GM10248 (cell line): ENCODE measurements around the gene SUOX.
"Not testable (repeated sequence)": the region's sequence is repeated elsewhere in the genome, so short reads cannot be mapped to it uniquely, and the experiment has no call there.

Experiments used
- CTCF ChIA-PET: fragments of 300-600 bp; sonication (Branson Sonifier 250); formaldehyde crosslinking; extraction: SDS; loops from one replicate; lab custom pipeline; 2021; ENCODE audit warnings: antibody characterized with exemption; lab: Yijun Ruan, JAX
- POLR2A ChIA-PET: fragments of 350-650 bp; sonication (Branson Sonifier 250); formaldehyde crosslinking; extraction: SDS; loops from one replicate; lab custom pipeline; 2020; ENCODE audit warnings: antibody characterized with exemption; lab: Yijun Ruan, JAX
- DNase-seq: peaks from one replicate; pipeline ENCODE4 v3.0.0; 2012; ENCODE audit errors: extremely low spot score
- TF ChIP-seq, protein P1 (sequence below): IDR thresholded peaks from 2 replicates; pipeline ENCODE4 v1.5.1; 2012; ENCODE audit warnings: mild to moderate bottlenecking, low read depth; ENCODE audit errors: extremely low read depth, missing control alignments, control extremely low read depth

Gene SUOX

DNA sequence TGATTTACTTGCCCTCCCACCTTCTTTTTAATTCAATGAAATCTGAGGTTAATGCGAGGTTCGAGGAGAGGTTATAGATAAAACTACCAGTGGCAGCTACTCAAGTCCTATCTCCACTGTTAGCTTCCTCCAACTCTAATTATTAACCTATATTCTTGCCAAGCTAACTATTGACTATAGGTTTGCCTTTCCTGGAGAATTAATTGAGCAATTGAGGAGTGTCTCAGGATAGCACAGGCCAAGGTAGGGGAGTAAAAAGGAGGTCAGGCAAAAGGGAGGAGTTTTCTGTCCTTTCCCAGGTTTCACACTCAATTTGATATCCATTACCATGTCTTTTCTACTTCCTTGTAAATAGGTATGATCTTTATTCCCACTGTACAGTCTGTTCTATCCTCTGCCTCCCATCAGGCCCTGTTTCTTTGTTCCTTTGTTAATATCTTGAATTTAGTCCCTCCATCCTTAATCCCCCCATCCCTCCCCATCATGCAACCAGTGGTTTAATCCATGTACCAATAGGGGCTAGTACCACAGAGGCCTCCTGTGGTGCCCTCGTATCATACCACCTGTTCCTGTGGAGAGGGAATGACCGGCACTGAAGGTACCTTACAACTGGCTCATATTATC lies 3.7 kb upstream of the SUOX start:
- DNase-seq, result no peak
- CTCF ChIA-PET, result interaction anchor here (1.4 to 4.3 kb wide), 3 partner anchors 10 to 36 kb away, joined by 7 to 140 read pairs (median 9); partner anchors contain the start of gene RAB5B
- POLR2A ChIA-PET, result interaction anchor here (0.8 kb wide), 1 partner anchor 92 kb away, joined by 6 read pairs; no protein-coding TSS in a partner anchor
- TF ChIP-seq, protein P1, sequence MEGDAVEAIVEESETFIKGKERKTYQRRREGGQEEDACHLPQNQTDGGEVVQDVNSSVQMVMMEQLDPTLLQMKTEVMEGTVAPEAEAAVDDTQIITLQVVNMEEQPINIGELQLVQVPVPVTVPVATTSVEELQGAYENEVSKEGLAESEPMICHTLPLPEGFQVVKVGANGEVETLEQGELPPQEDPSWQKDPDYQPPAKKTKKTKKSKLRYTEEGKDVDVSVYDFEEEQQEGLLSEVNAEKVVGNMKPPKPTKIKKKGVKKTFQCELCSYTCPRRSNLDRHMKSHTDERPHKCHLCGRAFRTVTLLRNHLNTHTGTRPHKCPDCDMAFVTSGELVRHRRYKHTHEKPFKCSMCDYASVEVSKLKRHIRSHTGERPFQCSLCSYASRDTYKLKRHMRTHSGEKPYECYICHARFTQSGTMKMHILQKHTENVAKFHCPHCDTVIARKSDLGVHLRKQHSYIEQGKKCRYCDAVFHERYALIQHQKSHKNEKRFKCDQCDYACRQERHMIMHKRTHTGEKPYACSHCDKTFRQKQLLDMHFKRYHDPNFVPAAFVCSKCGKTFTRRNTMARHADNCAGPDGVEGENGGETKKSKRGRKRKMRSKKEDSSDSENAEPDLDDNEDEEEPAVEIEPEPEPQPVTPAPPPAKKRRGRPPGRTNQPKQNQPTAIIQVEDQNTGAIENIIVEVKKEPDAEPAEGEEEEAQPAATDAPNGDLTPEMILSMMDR, result no peak

DNA sequence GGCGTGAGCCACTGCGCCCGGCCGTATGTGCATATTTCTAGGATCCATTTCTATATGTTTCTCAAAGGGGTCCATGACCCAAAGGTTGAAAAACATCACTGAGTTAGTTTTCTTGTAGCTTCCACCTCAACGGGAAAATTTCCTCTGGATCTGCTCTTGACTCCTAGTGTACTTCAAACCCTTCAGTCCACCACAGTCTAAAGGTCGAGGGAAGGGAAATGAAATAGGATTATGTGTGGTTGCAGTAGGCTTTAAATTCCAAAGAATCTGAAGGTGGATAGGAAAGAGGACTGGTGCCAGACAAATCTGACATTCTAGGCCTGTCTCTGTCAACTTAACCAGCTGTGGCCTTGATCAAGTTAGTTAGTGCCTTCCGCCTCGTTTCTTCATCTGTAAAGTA lies 1.7 kb upstream of the SUOX start:
- ChIA-PET POLR2A (interaction anchor here (2.3 kb wide), 1 partner anchor 21 kb away, joined by 11 read pairs; the partner anchor contains the start of gene RAB5B), CTCF (interaction anchor here (0.7 to 6.8 kb wide), 41 partner anchors 12 to 271 kb away, joined by 3 to 140 read pairs (median 6); partner anchors contain the start of genes CD63, COQ10A, DNAJC14 and GDF11)
- DNase-seq, result no peak
- TF ChIP-seq, protein P1, result no peak

DNA sequence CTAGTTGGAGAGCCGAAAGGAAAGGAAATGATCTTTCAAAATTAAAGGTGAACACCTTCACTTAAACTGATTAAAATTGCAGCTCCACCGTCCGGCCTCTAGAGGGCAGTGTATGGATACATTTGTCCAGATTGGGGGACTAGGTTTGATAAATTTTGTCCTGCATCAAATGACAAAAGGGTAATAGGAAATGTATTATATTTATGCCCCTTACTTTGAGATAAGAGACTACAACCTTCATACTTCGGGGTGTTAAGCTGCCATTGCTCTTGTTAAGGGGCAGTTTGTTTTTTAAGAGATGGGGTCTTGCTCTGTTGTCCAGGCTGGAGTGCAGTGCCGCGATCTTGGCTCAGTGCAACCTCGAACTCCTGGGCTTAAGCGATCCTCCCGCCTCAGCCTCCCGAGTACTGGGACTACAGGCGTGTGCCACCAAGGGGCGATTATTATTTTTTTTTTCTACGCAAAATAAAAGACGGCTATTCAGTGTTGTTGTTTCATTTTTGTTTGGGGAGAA lies 818 bp upstream of the SUOX start:
- peak; percentile 67 for DNase-seq
- POLR2A ChIA-PET, result interaction anchor here (0.6 to 2.3 kb wide), 5 partner anchors 10 to 225 kb away, joined by 3 to 11 read pairs (median 4); partner anchors contain the start of genes RAB5B and RNF41
- TF ChIP-seq, protein P1, result peak; percentile 74
- CTCF ChIA-PET, result interaction anchor here (0.7 to 6.8 kb wide), 47 partner anchors 13 to 271 kb away, joined by 3 to 140 read pairs (median 5); partner anchors contain the start of genes CD63, COQ10A, DNAJC14 and ESYT1

GRCh38 chr12:55997535-55997859 lies 421 bp downstream of the SUOX start:
- peak; percentile 31 for DNase-seq
- CTCF ChIA-PET, result interaction anchor here (0.7 to 6.8 kb wide), 25 partner anchors 13 to 438 kb away, joined by 3 to 140 read pairs (median 6); partner anchors contain the start of genes RAB5B and ZC3H10
- TF ChIP-seq, protein P1, result no peak
- POLR2A ChIA-PET, result interaction anchor here (0.8 to 2.3 kb wide), 5 partner anchors 10 to 107 kb away, joined by 4 to 11 read pairs (median 5); partner anchors contain the start of genes PA2G4 and RAB5B

GRCh38 chr12:55999522-55999921 lies 2.4 kb downstream of the SUOX start:
- DNase-seq, POLR2A ChIA-PET: not testable (repeated sequence)
- CTCF ChIA-PET, result interaction anchor here (1.1 to 6.8 kb wide), 4 partner anchors 10 to 26 kb away, joined by 3 to 114 read pairs (median 4); partner anchors contain the start of gene RAB5B

DNA sequence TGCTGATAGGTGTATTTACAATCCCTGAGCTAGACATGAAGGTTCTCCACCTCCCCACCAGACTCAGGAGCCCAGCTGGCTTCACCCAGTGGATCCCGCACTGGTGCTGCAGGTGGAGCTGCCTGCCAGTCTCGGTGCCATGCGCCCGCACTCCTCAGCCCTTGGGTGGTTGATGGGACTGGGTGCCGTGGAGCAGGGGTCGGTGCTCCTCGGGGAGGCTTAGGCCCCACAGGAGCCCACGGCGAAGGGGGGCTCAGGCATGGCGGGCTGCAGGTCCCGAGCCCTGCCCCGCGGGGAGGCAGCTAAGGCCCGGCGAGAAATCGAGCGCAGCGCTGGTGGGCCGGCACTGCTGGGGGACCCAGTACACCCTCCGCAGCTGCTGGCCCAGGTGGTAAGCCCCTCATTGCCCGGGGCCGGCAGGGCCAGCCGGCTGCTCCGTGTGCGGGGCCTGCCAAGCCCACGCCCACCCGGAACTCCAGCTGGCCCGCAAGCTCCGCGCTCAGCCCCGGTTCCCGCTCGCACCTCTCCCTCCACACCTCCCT lies 3.0 kb downstream of the SUOX start:
- CTCF ChIA-PET, result interaction anchor here (0.9 to 6.8 kb wide), 4 partner anchors 11 to 60 kb away, joined by 3 to 114 read pairs (median 4); partner anchors contain the start of gene RAB5B
- POLR2A ChIA-PET, DNase-seq: not testable (repeated sequence)

GRCh38 chr12:56001487-56002100 lies 4.5 kb downstream of the SUOX start:
- TF ChIP-seq, protein P1, result no peak
- ChIA-PET POLR2A (no interaction called here), CTCF (no interaction called here)
- DNase-seq, result no peak

GRCh38 chr12:56003376-56003775 lies 6.3 kb downstream of the SUOX start:
- CTCF ChIA-PET, result interaction anchor here (0.9 to 1.7 kb wide), 2 partner anchors 31 to 264 kb away, joined by 3 to 4 read pairs; no protein-coding TSS in a partner anchor
- DNase-seq, POLR2A ChIA-PET: not testable (repeated sequence)
